Hepatocyte (in vitro differentiated cells): ENCODE data around the gene GAL.

Experiments
- CTCF ChIP-seq: fragments of 200-600 bp; sonication (generic); IDR thresholded peaks from 2 replicates; pipeline ENCODE4 v1.5.1; 2016; ENCODE audit warnings: antibody characterized with exemption, mild to moderate bottlenecking; ENCODE audit not compliant: poor library complexity
- EZH2phosphoT487 ChIP-seq: fragments of 200-600 bp; sonication (generic); IDR thresholded peaks from one replicate; pipeline ENCODE4 v1.6.1; 2018; ENCODE audit warnings: antibody characterized with exemption, mild to moderate bottlenecking, low read depth, moderate library complexity; ENCODE audit not compliant: unreplicated experiment, severe bottlenecking

GRCh38 chr11:68666849-68667248 lies 17.5 kb upstream of the GAL start:
- TF ChIP-seq EZH2phosphoT487, result no peak
- TF ChIP-seq CTCF, result no peak
